DOHH2 (cell line): ENCODE measurements around the gene AP1B1.
"Not testable (repeated sequence)": the region's sequence is repeated elsewhere in the genome, so short reads cannot be mapped to it uniquely, and the experiment has no call there.

ENCODE experiments used
- CTCF ChIP-seq: fragments of 200-600 bp; sonication (generic); IDR thresholded peaks from one replicate; pipeline ENCODE4 v1.5.1; 2014; ENCODE audit warnings: antibody characterized with exemption, mild to moderate bottlenecking, low read depth, low read length; ENCODE audit not compliant: poor library complexity, severe bottlenecking
- EZH2phosphoT487 ChIP-seq: fragments of 200-600 bp; sonication (generic); IDR thresholded peaks from 2 replicates; pipeline ENCODE4 v1.6.1; 2017; ENCODE audit warnings: borderline replicate concordance, mild to moderate bottlenecking, antibody characterized with exemption, low read length, moderate library complexity, mixed read lengths

- TF ChIP-seq CTCF, EZH2phosphoT487: not testable (repeated sequence)
Measured at GRCh38 chr22:29418704-29419103, 30.3 kb upstream of the AP1B1 start.
